ENCODE data around the gene PCBP3. TPM values are rescaled to one million over a fixed set of nuclear protein-coding genes. Genes with fewer than 3 reads are reported as not detected.

PCBP3 gene
- total RNA-seq, 2 donors from 2014 or later: 0.77 to 17.2 TPM

DNA sequence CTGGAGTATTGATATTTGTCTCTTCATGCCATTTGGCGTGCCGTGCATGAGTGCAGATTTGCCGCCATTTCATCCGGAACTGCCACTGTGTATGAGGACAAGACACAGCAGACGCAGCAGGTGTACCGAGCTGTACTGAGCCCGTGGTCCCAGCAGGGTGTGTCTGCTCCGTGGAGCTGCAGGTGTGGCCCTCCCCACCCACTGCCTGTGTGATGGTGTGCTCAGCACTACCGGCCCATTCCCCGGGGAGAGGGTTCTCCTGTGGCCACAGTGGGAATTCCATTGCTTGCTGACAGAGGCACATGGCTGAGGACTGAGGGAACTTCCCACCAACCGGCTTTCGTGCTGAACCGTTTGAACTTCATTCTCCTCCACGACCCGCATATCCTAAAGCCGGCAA is 303.8 kb downstream of the PCBP3 start:
- no peaks in the 10 kb centered on the region for H3K9me3 ChIP-seq
- H3K4me3 ChIP-seq: no peak overlapping the region
- H3K27me3 ChIP-seq (replicated peaks; ENCODE audit: insufficient read depth): no peaks in the 10 kb centered on the region
- no peak overlapping the region for H3K27ac ChIP-seq
- no peak for DNase-seq (ENCODE audit: low spot score)
- no peaks in the 10 kb centered on the region for H3K4me1 ChIP-seq (replicated peaks)
- no peaks in the 10 kb centered on the region for H3K36me3 ChIP-seq
- intact Hi-C loops (cut with DNase I): no loop called here
- TF ChIP-seq POLR2A (IDR thresholded peaks at IDR 0.05): no peak
- TF ChIP-seq, protein P1, sequence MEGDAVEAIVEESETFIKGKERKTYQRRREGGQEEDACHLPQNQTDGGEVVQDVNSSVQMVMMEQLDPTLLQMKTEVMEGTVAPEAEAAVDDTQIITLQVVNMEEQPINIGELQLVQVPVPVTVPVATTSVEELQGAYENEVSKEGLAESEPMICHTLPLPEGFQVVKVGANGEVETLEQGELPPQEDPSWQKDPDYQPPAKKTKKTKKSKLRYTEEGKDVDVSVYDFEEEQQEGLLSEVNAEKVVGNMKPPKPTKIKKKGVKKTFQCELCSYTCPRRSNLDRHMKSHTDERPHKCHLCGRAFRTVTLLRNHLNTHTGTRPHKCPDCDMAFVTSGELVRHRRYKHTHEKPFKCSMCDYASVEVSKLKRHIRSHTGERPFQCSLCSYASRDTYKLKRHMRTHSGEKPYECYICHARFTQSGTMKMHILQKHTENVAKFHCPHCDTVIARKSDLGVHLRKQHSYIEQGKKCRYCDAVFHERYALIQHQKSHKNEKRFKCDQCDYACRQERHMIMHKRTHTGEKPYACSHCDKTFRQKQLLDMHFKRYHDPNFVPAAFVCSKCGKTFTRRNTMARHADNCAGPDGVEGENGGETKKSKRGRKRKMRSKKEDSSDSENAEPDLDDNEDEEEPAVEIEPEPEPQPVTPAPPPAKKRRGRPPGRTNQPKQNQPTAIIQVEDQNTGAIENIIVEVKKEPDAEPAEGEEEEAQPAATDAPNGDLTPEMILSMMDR (IDR thresholded peaks at IDR 0.05): no peak
- no peak for TF ChIP-seq POLR2AphosphoS5 (IDR thresholded peaks at IDR 0.05)
- WGBS: 88% methylated on average over 16 of the region's 16 CpGs

GRCh38 chr21:45947716-45948255 is 304.3 kb downstream of the PCBP3 start:
- Histone ChIP-seq H3K36me3 (no peaks in the 10 kb centered on the region), H3K27me3 (replicated peaks; ENCODE audit: insufficient read depth) (no peaks in the 10 kb centered on the region), H3K4me1 (replicated peaks) (no peaks in the 10 kb centered on the region), H3K9me3 (no peaks in the 10 kb centered on the region), H3K4me3 (no peak overlapping the region), H3K27ac (no peak overlapping the region)
- intact Hi-C loops (cut with DNase I): no loop called here
- WGBS: 93% methylated on average over 16 of the region's 16 CpGs
- DNase-seq (ENCODE audit: low spot score): no peak
- no peak for TF ChIP-seq POLR2A (IDR thresholded peaks at IDR 0.05)
- TF ChIP-seq, protein P1 (IDR thresholded peaks at IDR 0.05): no peak
- TF ChIP-seq POLR2AphosphoS5 (IDR thresholded peaks at IDR 0.05): no peak

GRCh38 chr21:45948576-45949141 is 305.1 kb downstream of the PCBP3 start:
- WGBS: 71% methylated on average over 29 of the region's 29 CpGs
- DNase-seq (ENCODE audit: low spot score): no peak
- Histone ChIP-seq H3K4me1 (replicated peaks) (no peaks in the 10 kb centered on the region), H3K36me3 (no peaks in the 10 kb centered on the region), H3K4me3 (no peak overlapping the region), H3K9me3 (no peaks in the 10 kb centered on the region), H3K27me3 (replicated peaks; ENCODE audit: insufficient read depth) (no peaks in the 10 kb centered on the region), H3K27ac (no peak overlapping the region)
- TF ChIP-seq, protein P1 (IDR thresholded peaks at IDR 0.05): no peak
- TF ChIP-seq POLR2AphosphoS5 (IDR thresholded peaks at IDR 0.05): no peak
- TF ChIP-seq POLR2A (IDR thresholded peaks at IDR 0.05): no peak
- intact Hi-C loops (cut with DNase I): no loop called here

- Histone ChIP-seq H3K27me3 (replicated peaks; ENCODE audit: insufficient read depth) (no peaks in the 10 kb centered on the region), H3K4me3 (no peak overlapping the region), H3K4me1 (replicated peaks) (no peaks in the 10 kb centered on the region), H3K36me3 (no peaks in the 10 kb centered on the region), H3K9me3 (no peaks in the 10 kb centered on the region), H3K27ac (peak overlapping the region in 1 of 2 donors; percentile 7)
- TF ChIP-seq POLR2AphosphoS5 (IDR thresholded peaks at IDR 0.05) (no peak), POLR2A (IDR thresholded peaks at IDR 0.05) (no peak)
- TF ChIP-seq, protein P1 (IDR thresholded peaks at IDR 0.05): no peak
- 66% methylated on average over 28 of the region's 35 CpGs for WGBS
- no peak for DNase-seq (ENCODE audit: low spot score)
- intact Hi-C loops (cut with DNase I): no loop called here
These were observed 306.6 kb downstream of the PCBP3 start for GRCh38 chr21:45949928-45950739.
